PC-3 (cell line): ENCODE results near the gene MORN3.

Experiments used
- CTCF ChIP-seq: fragments of 300-600 bp; sonication (generic); conservative IDR thresholded peaks from 2 replicates; pipeline ENCODE4 v1.5.1; 2017; ENCODE audit warnings: antibody characterized with exemption, low read depth, mild to moderate bottlenecking, low read length
- EZH2 ChIP-seq: fragments of 300-600 bp; sonication (generic); IDR thresholded peaks from one replicate; pipeline ENCODE4 v1.6.1; 2017; ENCODE audit warnings: antibody characterized with exemption, mild to moderate bottlenecking, low read length; ENCODE audit not compliant: unreplicated experiment
- EZH2phosphoT487 ChIP-seq: fragments of 300-600 bp; sonication (generic); IDR thresholded peaks from 2 replicates; pipeline ENCODE4 v1.6.1; 2018; ENCODE audit warnings: mild to moderate bottlenecking, antibody characterized with exemption, low read length, borderline replicate concordance

- no peak for TF ChIP-seq CTCF
- no peak for TF ChIP-seq EZH2
- no peak for TF ChIP-seq EZH2phosphoT487
Observed at GRCh38 chr12:121618659-121619233, 50.7 kb downstream of the MORN3 start.
